ENCODE measurements around the gene PTPN20. TPM values are rescaled to one million over a fixed set of nuclear protein-coding genes. Genes with fewer than 3 reads are reported as not detected.

PTPN20 gene
- total and polyA plus RNA-seq, 2 of the 8 experiments (the other 6 are each of a cell fraction or from before 2014, with no cell fraction given) = not detected

GRCh38 chr10:47034441-47035051 is 123.3 kb downstream of the PTPN20 start (continued):
- TF ChIP-seq SAP30 (IDR thresholded peaks at IDR 0.05; ENCODE audit: insufficient read depth, insufficient replicate concordance, low read length) = no peak
- TF ChIP-seq YY1 (IDR thresholded peaks at IDR 0.05; ENCODE audit: low read depth, low read length) = no peak
- TF ChIP-seq FOSL1 (IDR thresholded peaks at IDR 0.05; ENCODE audit: insufficient read depth, low read depth, low read length) = no peak
